ENCODE measurements around the gene PFKM. TPM values are rescaled to one million over a fixed set of nuclear protein-coding genes. Genes with fewer than 3 reads are reported as not detected.
A peak's percentile ranks its signal among the peaks of the same experiment; 100 is the strongest.

PFKM gene
- total and polyA plus RNA-seq, 2 of the 4 experiments (the other 2 are of a cell fraction) = 56.7 to 82.6 TPM

DNA sequence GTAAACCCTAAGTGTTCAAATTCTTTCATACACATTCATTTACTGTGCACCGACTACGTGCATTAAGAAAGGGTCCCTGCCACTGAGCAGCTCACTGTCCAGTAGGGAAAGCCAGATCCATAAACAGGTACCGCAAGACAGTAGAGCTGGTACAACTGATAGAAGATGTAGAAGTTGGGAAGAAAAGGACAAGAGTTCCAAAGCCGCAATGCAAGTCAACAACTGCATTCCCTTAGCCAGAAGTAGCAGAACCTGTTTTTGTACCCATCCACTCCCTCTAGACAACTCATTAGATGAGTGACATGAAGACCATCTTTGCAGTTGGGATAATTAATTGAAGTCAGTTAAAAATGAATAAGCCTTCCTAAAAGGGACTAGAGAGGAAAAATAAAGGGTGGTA, 14.6 kb upstream of the PFKM start:
- TF ChIP-seq, protein P1, sequence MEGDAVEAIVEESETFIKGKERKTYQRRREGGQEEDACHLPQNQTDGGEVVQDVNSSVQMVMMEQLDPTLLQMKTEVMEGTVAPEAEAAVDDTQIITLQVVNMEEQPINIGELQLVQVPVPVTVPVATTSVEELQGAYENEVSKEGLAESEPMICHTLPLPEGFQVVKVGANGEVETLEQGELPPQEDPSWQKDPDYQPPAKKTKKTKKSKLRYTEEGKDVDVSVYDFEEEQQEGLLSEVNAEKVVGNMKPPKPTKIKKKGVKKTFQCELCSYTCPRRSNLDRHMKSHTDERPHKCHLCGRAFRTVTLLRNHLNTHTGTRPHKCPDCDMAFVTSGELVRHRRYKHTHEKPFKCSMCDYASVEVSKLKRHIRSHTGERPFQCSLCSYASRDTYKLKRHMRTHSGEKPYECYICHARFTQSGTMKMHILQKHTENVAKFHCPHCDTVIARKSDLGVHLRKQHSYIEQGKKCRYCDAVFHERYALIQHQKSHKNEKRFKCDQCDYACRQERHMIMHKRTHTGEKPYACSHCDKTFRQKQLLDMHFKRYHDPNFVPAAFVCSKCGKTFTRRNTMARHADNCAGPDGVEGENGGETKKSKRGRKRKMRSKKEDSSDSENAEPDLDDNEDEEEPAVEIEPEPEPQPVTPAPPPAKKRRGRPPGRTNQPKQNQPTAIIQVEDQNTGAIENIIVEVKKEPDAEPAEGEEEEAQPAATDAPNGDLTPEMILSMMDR (conservative IDR thresholded peaks at IDR 0.05; ENCODE audit: low read depth, low read length) = no peak
- TF ChIP-seq MXI1 (IDR thresholded peaks at IDR 0.05; ENCODE audit: borderline replicate concordance, low read depth, low read length) (no peak), SMC3 (IDR thresholded peaks at IDR 0.05; ENCODE audit: low read depth, low read length) (no peak), RCOR1 (IDR thresholded peaks at IDR 0.05; ENCODE audit: insufficient replicate concordance, low read length) (no peak), CHD1 (IDR thresholded peaks at IDR 0.05; ENCODE audit: low read depth, low read length) (no peak), NFE2L2 (IDR thresholded peaks at IDR 0.05; ENCODE audit: low read depth, low read length) (no peak), MAZ (IDR thresholded peaks at IDR 0.05; ENCODE audit: borderline replicate concordance, low read depth, low read length) (no peak), RAD21 (IDR thresholded peaks at IDR 0.05; ENCODE audit: low read length) (no peak), BHLHE40 (IDR thresholded peaks at IDR 0.05; ENCODE audit: low read depth, low read length) (no peak), FOS (IDR thresholded peaks at IDR 0.05; ENCODE audit: low read depth, low read length) (no peak), RFX5 (IDR thresholded peaks at IDR 0.05; ENCODE audit: low read depth, low read length) (no peak), MAFK (IDR thresholded peaks at IDR 0.05; ENCODE audit: low read depth, low read length) (no peak), POLR2A (IDR thresholded peaks at IDR 0.05; ENCODE audit: low read depth, low read length) (no peak), CEBPB (IDR thresholded peaks at IDR 0.05; ENCODE audit: low read depth, low read length) (no peak)
- TF ChIP-seq, protein P2, sequence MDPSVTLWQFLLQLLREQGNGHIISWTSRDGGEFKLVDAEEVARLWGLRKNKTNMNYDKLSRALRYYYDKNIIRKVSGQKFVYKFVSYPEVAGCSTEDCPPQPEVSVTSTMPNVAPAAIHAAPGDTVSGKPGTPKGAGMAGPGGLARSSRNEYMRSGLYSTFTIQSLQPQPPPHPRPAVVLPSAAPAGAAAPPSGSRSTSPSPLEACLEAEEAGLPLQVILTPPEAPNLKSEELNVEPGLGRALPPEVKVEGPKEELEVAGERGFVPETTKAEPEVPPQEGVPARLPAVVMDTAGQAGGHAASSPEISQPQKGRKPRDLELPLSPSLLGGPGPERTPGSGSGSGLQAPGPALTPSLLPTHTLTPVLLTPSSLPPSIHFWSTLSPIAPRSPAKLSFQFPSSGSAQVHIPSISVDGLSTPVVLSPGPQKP (IDR thresholded peaks at IDR 0.05; ENCODE audit: borderline replicate concordance, low read depth, low read length) = no peak
- TF ChIP-seq, protein P3, sequence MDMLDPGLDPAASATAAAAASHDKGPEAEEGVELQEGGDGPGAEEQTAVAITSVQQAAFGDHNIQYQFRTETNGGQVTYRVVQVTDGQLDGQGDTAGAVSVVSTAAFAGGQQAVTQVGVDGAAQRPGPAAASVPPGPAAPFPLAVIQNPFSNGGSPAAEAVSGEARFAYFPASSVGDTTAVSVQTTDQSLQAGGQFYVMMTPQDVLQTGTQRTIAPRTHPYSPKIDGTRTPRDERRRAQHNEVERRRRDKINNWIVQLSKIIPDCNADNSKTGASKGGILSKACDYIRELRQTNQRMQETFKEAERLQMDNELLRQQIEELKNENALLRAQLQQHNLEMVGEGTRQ (IDR thresholded peaks at IDR 0.05; ENCODE audit: low read depth, low read length) = no peak
- H2AK9ac ChIP-seq (replicated peaks; ENCODE audit: low read depth, low read length, poor library complexity) = no peak overlapping the region
- no peak overlapping the region for H4K91ac ChIP-seq (ENCODE audit: insufficient read depth, low read depth, low read length)
- BruUV-seq (replicated peaks) = no TSS peak
- H3K4ac ChIP-seq (ENCODE audit: low read depth, low read length) = peak overlapping the region; percentile 41; the same call in 1 of the 2 replicates
- intact Hi-C loops (cut with micrococcal nuclease) = no loop called here
- H2BK15ac ChIP-seq (ENCODE audit: low read depth, low read length) = no peak overlapping the region
- H2BK5ac ChIP-seq (ENCODE audit: low read depth, low read length, poor library complexity, severe bottlenecking) = no peak overlapping the region
- no peak overlapping the region for H2BK20ac ChIP-seq (ENCODE audit: low read depth, low read length)
- no peak overlapping the region for H3K18ac ChIP-seq (ENCODE audit: low read depth, low read length)
- no peak overlapping the region for H2AFZ ChIP-seq (replicated peaks; ENCODE audit: low read length, poor library complexity)
- in situ Hi-C loops (cut with MboI; ENCODE audit: low sequenced_read_pairs) = no loop called here
- ChIA-PET CTCF (no interaction called here), POLR2A (ENCODE audit: unreplicated experiment) (no interaction called here)
- H4K20me1 ChIP-seq (ENCODE audit: insufficient read depth, low read length) = no peaks in the 10 kb centered on the region
- no peak for DNase-seq
- H3K9ac ChIP-seq (ENCODE audit: low read depth, low read length) = no peak overlapping the region
- no peaks in the 10 kb centered on the region for H3K36me3 ChIP-seq (ENCODE audit: control insufficient read depth, insufficient read depth, low read length)
- peak overlapping the region; percentile 44; the same call in 1 of the 2 replicates for H3K14ac ChIP-seq (replicated peaks; ENCODE audit: low read depth, low read length)
- H3K4me3 ChIP-seq (ENCODE audit: insufficient read depth, low read depth, low read length) = peak overlapping the region; percentile 27; the same call in 1 of the 2 replicates
- no peak overlapping the region; a peak in 1 of 4 replicates for H4K8ac ChIP-seq (ENCODE audit: low read depth in 2 of 2, low read length in 2 of 2)
- H3K9me3 ChIP-seq (ENCODE audit: control insufficient read depth, insufficient read depth, low read length) = no peaks in the 10 kb centered on the region
- 0 out of 2 replicates have a peak, but pooled peaks cover 3% of the 10 kb centered on the region for H3K9me1 ChIP-seq (ENCODE audit: insufficient read depth, low read length)
- dilution Hi-C loops (cut with HindIII; ENCODE audit: low sequenced_read_pairs, unreplicated experiment) = no loop called here
- no peaks in the 10 kb centered on the region for H3K27me3 ChIP-seq (ENCODE audit: control insufficient read depth, insufficient read depth, low read length)
- no peak overlapping the region for H3K56ac ChIP-seq (ENCODE audit: extremely low read depth, insufficient read depth, low read length)
- ATAC-seq (ENCODE audit: low read depth) = no peak
- H3K27ac ChIP-seq (ENCODE audit: insufficient read depth, low read length) = no peak overlapping the region
- H2BK120ac ChIP-seq (ENCODE audit: low read depth, low read length) = no peak overlapping the region
- no peak overlapping the region for H4K5ac ChIP-seq (ENCODE audit: low read depth, low read length)
- H3K4me2 ChIP-seq (ENCODE audit: low read depth, low read length) = peak overlapping the region; percentile 82
- H3K79me1 ChIP-seq (ENCODE audit: low read depth in 1 of 2, low read length in 2 of 2) = peaks cover 19 to 33% of the 10 kb centered on the region in 2 experiments
- H3K23ac ChIP-seq (ENCODE audit: low read depth, low read length) = peak overlapping the region; percentile 79
- no peak overlapping the region for H2AK5ac ChIP-seq (ENCODE audit: low read depth, low read length)
- H3K4me1 ChIP-seq (ENCODE audit: control insufficient read depth, insufficient read depth, low read length) = peaks cover 7% of the 10 kb centered on the region
- no CpG with 5 or more reads among the region's 4 CpGs for WGBS, 2 experiments (ENCODE audit: extremely low coverage in 2 of 2, insufficient read length in 1 of 2)
